GM12878 (cell line): ENCODE measurements around the gene FAM83G. TPM values are rescaled to one million over a fixed set of nuclear protein-coding genes. Genes with fewer than 3 reads are reported as not detected.
A peak's percentile ranks its signal among the peaks of the same experiment; 100 is the strongest.

Source experiments
- BHLHE40 ChIP-seq, 2 experiments: fragments of 450-650 bp in 1 of 2; IDR thresholded peaks; 2 replicates each; pipeline ENCODE4 v1.6.1; 2011 to 2017; ENCODE audit warnings: low read depth in 2 of 2, borderline replicate concordance in 1 of 2, improper control_type of control experiment in 1 of 2, low read length in 1 of 2, mild to moderate bottlenecking in 1 of 2
- CHD1 ChIP-seq: IDR thresholded peaks from 2 replicates; pipeline ENCODE4 v1.6.1; 2012; ENCODE audit warnings: low read depth, low read length, improper control_type of control experiment
- GABPA ChIP-seq: IDR thresholded peaks from 2 replicates; pipeline ENCODE4 v1.6.1; 2014; ENCODE audit warnings: antibody characterized with exemption, low read depth, mild to moderate bottlenecking, inconsistent platforms
- HDAC2 ChIP-seq: fragments of 200-600 bp; sonication (generic); IDR thresholded peaks from 2 replicates; pipeline ENCODE4 v1.6.1; 2017
- LARP7 ChIP-seq: fragments of 450-650 bp; IDR thresholded peaks from 2 replicates; pipeline ENCODE4 v1.6.1; 2017; ENCODE audit warnings: mild to moderate bottlenecking
- MEF2B ChIP-seq: fragments of 450-650 bp; IDR thresholded peaks from 2 replicates; pipeline ENCODE4 v1.6.1; 2018; ENCODE audit warnings: mild to moderate bottlenecking, moderate library complexity; ENCODE audit not compliant: partially characterized antibody, poor library complexity, severe bottlenecking
- PAX5 ChIP-seq: IDR thresholded peaks from 2 replicates; pipeline ENCODE4 v1.6.1; 2011; ENCODE audit warnings: low read depth, low read length, borderline replicate concordance
- POU2F2 ChIP-seq: IDR thresholded peaks from 3 replicates; pipeline ENCODE4 v1.6.1; 2011; ENCODE audit warnings: low read depth, mild to moderate bottlenecking, low read length, borderline replicate concordance
- SIX5 ChIP-seq: IDR thresholded peaks from 2 replicates; pipeline ENCODE4 v1.6.1; 2011; ENCODE audit warnings: mild to moderate bottlenecking, low read depth, low read length, moderate library complexity; ENCODE audit not compliant: severe bottlenecking
- SMC3 ChIP-seq: IDR thresholded peaks from 2 replicates; pipeline ENCODE4 v1.6.1; 2011; ENCODE audit warnings: low read length, improper control_type of control experiment, borderline replicate concordance
- SRF ChIP-seq, 2 experiments: IDR thresholded peaks; 2 replicates each; pipeline ENCODE4 v1.6.1; 2011; ENCODE audit warnings: low read depth in 2 of 2, low read length in 2 of 2, mild to moderate bottlenecking in 1 of 2, moderate library complexity in 1 of 2
- YBX1 ChIP-seq: fragments of 450-650 bp; IDR thresholded peaks from 2 replicates; pipeline ENCODE4 v1.6.1; 2016; ENCODE audit warnings: antibody characterized with exemption
- ZNF207 ChIP-seq: fragments of 450-650 bp; IDR thresholded peaks from 2 replicates; pipeline ENCODE4 v1.6.1; 2014; ENCODE audit warnings: antibody characterized with exemption, mild to moderate bottlenecking, borderline replicate concordance
- ZNF274 ChIP-seq: IDR thresholded peaks from one replicate; pipeline ENCODE4 v1.8.0; 2011; ENCODE audit not compliant: insufficient read length, insufficient read depth
- polyA plus RNA-seq, 11 experiments: library from polyadenylated mRNA; depleted of rRNA in 4 of 11; unstranded in 6 of 11; stranded (reverse) in 5 of 11; fragments of >200 nt; fragmentation: Nextera tagmentation in 4 of 11; fragmentation: Illumina TruSeq in 1 of 11; extraction: Ambion mirVana in 4 of 11; extraction: Trizol in 1 of 11; gene quantifications; 1 replicate in 1 of 11; 2 replicates in 10 of 11; pipeline versions ENCODE4 v1.2.1 to v1.2.3, GENCODE V29; 2011 to 2016; ENCODE audit warnings: inconsistent platforms in 2 of 11, missing spikeins in 2 of 11, low read depth in 1 of 11
- total RNA-seq, 4 experiments: library from RNA; depleted of rRNA in 3 of 4; stranded (reverse); fragments of >200 nt in 3 of 4; fragmentation: Illumina TruSeq in 1 of 4; extraction: Trizol in 1 of 4; gene quantifications; 2 replicates each; pipeline versions ENCODE4 v1.2.1 to v1.2.3, GENCODE V29; 2013 to 2021
- TF ChIP-seq, protein P1 (sequence below): IDR thresholded peaks from 2 replicates; pipeline ENCODE4 v1.6.1; 2012; ENCODE audit warnings: low read length, inconsistent platforms
- TF ChIP-seq, protein P2 (sequence below): fragments of 450-650 bp; IDR thresholded peaks from 2 replicates; pipeline ENCODE4 v1.6.1; 2018; ENCODE audit warnings: mild to moderate bottlenecking, low read depth, moderate library complexity; ENCODE audit not compliant: partially characterized antibody
- TF ChIP-seq, protein P3 (sequence below): IDR thresholded peaks from 2 replicates; pipeline ENCODE4 v1.6.1; 2012; ENCODE audit warnings: low read depth, low read length, improper control_type of control experiment

FAM83G gene
- total and polyA plus RNA-seq, 10 of the 15 experiments (the other 5 are each of a cell fraction or from before 2014, with no cell fraction given) = 0.03 to 16.7 (median 6.5) TPM

DNA sequence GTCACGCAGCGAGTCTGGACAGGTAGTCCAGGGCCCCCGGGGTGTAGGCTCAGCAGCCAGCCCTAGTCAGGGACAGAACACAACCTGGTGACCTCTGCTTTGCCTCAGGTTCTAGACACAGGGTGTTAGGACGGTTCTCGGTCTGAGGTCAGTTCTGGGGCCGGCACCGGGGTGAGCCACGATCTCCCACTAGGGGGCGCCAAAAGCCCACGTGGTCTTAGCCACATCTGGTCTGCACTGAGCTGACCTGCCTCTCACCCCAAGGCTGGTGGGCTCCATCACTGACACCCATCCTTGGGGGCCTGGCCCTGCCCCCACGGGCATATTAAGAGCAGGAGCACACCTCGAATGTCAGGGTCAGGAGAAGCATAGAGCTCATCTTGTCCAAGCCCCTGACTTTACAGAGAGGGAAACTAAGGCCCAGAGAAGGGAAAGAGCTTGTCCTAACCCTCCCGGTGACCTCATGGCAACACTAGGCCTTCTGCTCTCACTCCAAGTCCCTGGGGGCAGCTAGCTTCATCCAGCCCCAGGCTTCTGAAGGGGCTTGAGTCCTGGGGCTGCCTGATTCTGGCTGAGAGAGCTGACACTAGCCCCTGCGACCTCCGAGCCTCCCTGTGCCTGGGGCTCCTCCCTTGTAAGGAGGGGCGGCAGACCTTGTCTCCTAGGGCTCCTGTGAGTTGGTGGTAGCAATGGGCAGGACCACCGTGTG, 43.6 kb downstream of the FAM83G start (continued):
- TF ChIP-seq, protein P1, sequence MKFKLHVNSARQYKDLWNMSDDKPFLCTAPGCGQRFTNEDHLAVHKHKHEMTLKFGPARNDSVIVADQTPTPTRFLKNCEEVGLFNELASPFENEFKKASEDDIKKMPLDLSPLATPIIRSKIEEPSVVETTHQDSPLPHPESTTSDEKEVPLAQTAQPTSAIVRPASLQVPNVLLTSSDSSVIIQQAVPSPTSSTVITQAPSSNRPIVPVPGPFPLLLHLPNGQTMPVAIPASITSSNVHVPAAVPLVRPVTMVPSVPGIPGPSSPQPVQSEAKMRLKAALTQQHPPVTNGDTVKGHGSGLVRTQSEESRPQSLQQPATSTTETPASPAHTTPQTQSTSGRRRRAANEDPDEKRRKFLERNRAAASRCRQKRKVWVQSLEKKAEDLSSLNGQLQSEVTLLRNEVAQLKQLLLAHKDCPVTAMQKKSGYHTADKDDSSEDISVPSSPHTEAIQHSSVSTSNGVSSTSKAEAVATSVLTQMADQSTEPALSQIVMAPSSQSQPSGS = no peak
- no peak for TF ChIP-seq YBX1
- TF ChIP-seq CHD1 = no peak
- no peak for TF ChIP-seq HDAC2
- TF ChIP-seq MEF2B = no peak
- no peak for TF ChIP-seq SIX5
- TF ChIP-seq LARP7 = no peak
- TF ChIP-seq, protein P2, sequence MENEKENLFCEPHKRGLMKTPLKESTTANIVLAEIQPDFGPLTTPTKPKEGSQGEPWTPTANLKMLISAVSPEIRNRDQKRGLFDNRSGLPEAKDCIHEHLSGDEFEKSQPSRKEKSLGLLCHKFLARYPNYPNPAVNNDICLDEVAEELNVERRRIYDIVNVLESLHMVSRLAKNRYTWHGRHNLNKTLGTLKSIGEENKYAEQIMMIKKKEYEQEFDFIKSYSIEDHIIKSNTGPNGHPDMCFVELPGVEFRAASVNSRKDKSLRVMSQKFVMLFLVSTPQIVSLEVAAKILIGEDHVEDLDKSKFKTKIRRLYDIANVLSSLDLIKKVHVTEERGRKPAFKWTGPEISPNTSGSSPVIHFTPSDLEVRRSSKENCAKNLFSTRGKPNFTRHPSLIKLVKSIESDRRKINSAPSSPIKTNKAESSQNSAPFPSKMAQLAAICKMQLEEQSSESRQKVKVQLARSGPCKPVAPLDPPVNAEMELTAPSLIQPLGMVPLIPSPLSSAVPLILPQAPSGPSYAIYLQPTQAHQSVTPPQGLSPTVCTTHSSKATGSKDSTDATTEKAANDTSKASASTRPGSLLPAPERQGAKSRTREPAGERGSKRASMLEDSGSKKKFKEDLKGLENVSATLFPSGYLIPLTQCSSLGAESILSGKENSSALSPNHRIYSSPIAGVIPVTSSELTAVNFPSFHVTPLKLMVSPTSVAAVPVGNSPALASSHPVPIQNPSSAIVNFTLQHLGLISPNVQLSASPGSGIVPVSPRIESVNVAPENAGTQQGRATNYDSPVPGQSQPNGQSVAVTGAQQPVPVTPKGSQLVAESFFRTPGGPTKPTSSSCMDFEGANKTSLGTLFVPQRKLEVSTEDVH = no peak
- no peak for TF ChIP-seq SRF (IDR thresholded peaks at IDR 0.05; ENCODE audit: low read depth in 2 of 2, low read length in 2 of 2)
- TF ChIP-seq ZNF207 = peak; percentile 83; the same call in 1 of the 2 replicates
- TF ChIP-seq, protein P3, sequence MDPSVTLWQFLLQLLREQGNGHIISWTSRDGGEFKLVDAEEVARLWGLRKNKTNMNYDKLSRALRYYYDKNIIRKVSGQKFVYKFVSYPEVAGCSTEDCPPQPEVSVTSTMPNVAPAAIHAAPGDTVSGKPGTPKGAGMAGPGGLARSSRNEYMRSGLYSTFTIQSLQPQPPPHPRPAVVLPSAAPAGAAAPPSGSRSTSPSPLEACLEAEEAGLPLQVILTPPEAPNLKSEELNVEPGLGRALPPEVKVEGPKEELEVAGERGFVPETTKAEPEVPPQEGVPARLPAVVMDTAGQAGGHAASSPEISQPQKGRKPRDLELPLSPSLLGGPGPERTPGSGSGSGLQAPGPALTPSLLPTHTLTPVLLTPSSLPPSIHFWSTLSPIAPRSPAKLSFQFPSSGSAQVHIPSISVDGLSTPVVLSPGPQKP = no peak
- TF ChIP-seq BHLHE40 (IDR thresholded peaks at IDR 0.05; ENCODE audit: borderline replicate concordance in 1 of 2, low read depth in 2 of 2, low read length in 1 of 2) = peak; percentile 27 to 36; a peak in 2 of 4 replicates
- no peak for TF ChIP-seq ZNF274
- no peak for TF ChIP-seq GABPA
- TF ChIP-seq PAX5 = no peak
- TF ChIP-seq SMC3 = peak; percentile 90
- TF ChIP-seq POU2F2 = 0 out of 3 replicates have a peak, but pooled peaks have one; percentile 65
